Nucleus accumbens (tissue), 56 donors: ENCODE results near the gene SLC46A1.

Experiments used
- DNase-seq, 56 donors: peaks; one replicate each; lab custom pipeline; 2025; lab: John Stamatoyannopoulos, UW

SLC46A1 gene

DNA sequence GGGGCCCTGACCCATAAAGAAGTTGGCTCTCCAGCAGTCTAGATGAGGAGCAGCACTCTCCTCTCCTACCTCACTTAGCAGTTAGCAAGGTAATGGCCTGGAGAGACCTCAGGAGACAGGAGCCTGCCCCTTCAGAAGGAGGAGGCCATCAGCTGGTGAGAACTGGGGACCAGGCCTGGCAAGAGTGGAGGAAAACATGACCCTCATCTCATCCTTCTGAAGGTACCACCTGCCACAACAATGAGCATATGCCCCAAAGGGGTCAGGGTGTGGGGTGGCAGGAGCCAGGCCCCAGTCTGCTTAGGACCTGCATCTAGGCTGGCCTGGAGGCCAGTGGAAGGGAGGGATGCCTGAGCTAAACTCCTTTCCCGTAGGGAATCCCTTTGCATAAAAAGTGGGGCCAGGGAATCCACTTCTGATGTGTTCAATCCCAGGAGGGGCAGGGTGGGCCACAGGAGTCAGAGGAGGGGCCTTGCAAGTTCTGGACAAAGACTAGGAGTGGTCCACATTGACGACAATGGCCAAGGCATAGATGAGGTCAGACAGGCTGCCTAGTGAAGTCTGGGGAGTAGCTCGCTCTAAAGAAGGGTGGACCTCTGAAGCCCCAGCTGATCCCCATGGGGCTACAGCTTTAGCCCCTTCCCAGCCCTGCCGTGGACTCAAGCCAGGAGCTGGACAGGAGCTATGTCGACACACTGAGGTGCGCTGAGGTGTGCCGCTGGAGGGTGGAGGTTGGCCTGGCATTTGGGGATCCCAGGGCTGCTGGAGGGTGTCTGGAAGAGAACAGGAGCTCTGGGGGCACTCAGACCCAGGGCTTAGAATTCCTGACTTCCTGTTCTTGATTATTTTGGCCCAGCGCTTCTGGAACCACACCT lies 42.0 kb downstream of the SLC46A1 start:
- no peak for DNase-seq

DNA sequence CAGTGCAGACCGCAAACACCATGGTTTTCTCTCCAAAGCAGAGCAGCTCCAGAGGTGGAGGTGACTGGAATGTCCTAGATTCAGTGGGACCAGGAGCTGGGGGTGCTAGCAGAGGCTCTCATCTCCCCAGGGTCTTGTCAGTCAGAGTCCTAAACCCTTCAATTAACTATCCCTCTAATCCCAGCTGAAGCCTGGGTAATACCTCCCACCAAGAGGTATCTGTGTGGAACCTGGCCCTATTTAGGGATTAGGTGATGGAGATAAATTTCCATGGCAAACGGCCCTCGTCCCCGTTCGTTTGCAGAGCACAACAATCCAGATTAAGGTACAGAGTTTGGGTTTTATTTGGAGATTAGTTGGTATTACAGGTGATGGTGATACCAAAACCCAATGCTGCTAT lies 42.8 kb downstream of the SLC46A1 start:
- DNase-seq, result no peak

DNA sequence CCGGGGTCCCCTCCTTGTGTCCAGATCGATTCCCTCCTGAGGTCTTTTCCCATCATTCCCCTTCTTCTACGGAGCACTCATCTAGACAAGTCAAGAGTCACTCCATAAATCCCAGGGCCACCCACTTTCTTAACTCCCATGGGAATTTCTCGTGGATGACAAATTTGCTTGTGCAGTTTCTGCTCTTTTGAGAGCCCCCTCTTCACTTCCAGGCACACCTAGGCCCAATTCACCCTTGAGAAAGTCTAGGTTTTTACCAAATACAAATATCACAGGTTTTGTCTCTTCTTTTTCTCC lies 48.2 kb downstream of the SLC46A1 start:
- no peak for DNase-seq

DNA sequence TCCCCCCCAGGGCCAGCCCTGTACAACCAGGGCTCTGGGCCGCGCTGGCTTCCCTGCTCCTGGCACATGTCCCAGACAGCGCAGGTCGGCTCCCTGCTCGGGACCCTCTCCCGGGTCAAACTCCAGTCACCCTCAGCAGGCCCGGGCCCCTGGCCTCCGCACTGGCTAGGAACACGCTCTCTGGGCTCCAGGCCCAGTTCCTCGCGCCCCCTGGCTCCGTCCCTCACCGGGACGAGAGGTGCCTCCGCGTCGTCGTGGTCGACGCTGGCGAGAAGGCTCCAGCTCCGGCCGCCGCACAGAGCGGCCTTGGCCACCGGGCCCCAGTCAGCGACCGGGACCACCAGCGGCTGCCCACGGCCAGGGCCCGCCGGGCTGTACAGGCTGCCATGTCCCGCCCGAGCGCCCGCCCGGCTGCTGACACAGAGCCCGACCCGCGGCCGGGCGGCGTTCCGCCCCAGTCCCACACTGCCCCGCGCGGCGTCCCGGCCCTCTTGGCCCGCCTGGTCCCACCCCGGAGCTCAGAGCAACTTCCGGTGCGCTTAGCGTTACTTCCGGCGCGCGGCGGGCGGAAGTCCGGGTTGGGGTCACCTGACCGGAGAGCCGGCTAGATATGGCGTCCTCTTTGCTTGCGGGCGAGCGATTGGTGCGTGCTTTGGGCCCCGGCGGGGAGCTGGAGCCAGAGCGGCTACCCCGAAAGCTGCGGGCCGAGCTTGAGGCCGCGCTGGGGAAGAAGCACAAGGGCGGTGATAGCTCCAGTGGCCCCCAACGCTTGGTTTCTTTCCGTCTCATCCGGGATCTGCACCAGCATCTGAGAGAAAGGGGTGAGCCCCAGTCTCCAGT lies 48.7 kb downstream of the SLC46A1 start, which contains the start of gene POLDIP2:
TSS of gene POLDIP2 (minus strand) at position 467 of the 840 bp plus-strand sequence. CDS start at position 388, 79 bp downstream.
- peak in 55 of 56 donors; percentile 59 to 98 (median 93) for DNase-seq

DNA sequence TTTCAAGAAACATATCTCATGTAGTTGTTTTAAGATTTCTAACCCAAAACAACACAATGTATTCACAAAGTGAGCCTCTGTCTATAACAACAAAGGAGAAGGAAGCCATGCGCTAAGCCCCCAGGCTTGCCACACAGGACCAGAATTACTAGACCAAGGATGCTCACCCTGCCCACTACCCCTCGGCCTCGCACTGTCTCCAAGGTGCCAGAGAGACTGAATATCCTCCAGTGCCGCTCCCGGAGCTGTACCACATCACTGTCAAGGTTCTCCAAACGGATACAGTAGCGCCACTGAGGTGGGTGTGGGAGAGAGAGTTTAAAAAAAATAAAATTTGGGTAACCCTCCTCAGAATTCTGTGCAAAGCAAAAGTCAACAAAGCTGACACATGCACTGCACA lies 55.7 kb downstream of the SLC46A1 start:
- no peak for DNase-seq

DNA sequence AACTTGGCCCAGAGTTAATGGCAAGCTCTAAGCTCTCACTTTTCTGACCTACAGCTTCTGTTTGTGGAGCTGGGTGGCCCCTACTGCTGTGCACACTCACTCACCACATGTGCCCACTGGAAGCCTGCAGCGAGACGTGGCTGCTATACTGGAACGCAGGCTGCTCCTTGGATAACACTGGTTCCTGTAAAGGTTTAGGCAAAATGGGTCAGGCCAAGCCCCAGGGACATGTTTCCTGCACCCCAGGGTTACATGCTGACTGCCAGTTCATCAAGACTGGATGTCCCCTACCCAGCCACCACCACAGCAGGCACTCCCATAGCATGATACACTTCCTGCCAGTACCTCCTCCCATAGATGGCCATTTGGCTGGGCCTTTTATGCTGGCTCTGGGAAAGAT lies 57.0 kb downstream of the SLC46A1 start:
- DNase-seq, result no peak

DNA sequence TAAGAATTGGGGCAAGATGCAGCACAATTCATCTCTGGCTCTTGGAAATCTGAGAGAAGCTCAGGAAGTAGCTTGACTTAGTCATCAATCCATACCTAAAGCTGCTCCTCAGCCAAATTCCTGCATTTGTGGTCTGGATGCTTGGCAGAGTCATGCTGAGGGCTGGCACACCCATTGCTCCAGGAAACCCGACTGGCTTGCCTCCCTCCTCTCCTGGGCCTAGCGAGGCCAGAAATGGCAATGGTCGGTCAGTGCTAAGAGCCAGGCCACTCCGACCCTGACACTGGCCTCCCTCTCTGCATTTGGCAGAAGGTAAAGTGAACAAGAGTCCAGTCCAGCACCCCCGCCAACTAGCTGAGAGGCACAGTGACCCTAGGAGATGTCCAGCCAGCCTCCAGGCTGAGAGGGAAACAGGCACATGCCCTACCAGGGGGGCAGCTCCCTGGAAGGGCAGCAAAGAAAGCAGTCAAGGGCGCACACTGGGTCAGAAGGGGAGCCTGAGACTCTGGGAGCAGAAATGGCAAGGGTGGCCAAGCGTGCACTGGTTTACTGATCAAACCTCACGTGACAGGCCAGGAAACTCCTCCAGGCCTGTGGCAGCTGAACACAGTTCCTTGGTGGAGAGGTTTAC lies 58.6 kb downstream of the SLC46A1 start:
- DNase-seq, result no peak

DNA sequence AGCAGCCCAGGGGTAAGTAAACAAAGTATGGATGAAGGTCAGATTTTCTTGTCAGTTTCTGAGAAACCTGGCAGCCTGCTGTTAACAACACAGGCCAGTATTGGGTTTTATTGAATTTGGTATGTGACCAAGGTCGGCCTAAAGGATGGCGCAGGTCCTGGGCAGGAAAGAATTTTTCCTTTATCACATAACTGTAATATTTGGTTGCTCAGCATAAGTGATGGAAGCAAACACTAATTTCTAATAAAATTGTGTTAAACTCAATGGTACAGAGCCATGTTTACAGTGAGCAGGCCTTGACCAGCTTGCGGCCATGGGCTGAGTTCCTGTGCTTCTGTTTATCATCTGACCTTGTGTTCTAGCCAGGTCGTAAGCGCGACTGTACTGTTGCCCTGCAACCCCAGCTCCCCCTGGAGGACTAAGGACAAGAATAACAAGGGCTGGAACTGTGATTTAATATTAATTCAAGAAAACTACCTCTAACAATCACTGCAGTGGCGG lies 59.2 kb downstream of the SLC46A1 start:
- no peak for DNase-seq

DNA sequence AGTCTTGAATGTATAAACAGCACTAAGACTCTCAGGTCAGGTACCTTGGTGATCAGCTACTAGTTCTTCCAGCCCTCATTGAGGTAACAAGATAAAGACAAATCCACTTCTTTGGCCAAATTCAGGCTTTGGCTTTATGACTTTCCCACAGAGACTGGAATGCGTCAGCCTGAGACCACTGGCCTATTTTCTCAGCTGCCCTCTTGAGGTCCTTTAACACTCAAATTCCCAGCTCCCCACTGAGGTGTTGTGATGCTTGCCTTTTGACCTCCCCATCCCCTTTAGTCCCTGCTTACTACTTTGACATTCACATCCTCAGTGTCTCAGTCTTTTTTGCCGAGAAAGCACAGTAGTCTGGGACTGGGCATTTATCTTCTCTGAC lies 59.8 kb downstream of the SLC46A1 start:
- no peak for DNase-seq

DNA sequence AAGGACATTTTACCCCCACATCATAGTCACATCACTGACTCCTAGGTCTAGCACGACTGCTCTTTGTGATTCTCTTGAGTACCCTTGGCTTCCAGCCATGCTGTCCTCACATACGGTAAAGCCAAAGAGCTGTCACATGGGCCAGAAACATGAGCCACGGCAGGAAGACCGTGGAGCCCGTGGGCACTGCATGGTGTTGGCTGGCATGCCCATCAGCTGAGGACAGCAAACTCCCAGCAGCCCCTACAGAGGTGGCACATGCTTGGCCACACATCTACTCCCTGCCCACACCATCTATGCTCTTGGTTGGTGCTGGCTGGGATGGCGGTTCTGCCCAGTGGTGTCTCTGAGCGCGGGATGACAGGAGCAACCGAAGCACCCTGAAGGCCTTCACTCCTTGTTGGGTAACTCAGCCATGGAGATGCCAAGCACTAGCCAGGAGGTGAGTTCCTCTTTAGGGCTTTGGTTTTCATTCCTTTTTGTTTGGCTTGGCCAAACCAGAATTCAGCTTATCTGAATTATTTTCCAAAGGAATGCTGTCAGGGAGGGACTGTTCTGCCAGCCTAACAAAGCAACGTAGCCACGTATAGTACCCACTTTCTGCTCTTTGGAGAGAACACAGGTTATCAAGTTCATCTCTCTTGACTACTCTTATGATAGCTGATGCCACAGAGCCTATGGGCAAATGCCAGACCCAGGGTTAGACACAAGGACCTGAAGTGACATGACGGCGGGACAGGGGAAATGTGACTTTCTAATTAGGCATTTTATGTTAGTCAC lies 60.4 kb downstream of the SLC46A1 start:
- peak in 1 of 56 donors; percentile 11 for DNase-seq
